OCI-LY7 (cell line): ENCODE results near the gene CINP.

ENCODE experiments used
- CTCF ChIP-seq: fragments of 200-600 bp; sonication (generic); conservative IDR thresholded peaks from 2 replicates; pipeline ENCODE4 v1.5.1; 2014; ENCODE audit warnings: mild to moderate bottlenecking, antibody characterized with exemption, low read length, moderate library complexity, mixed read lengths
- EZH2phosphoT487 ChIP-seq: fragments of 200-600 bp; sonication (generic); IDR thresholded peaks from 2 replicates; pipeline ENCODE4 v1.6.1; 2018; ENCODE audit warnings: low read depth, borderline replicate concordance, mild to moderate bottlenecking, mixed run types, antibody characterized with exemption, low read length, moderate library complexity, mixed read lengths

- TF ChIP-seq CTCF (no peak), EZH2phosphoT487 (no peak)
Observed at GRCh38 chr14:102303664-102304063, 59.0 kb downstream of the CINP start.
